ENCODE results near the gene CCDC182.
A peak's percentile ranks its signal among the peaks of the same experiment; 100 is the strongest.

Gene CCDC182

GRCh38 chr17:57749701-57750100 lies 4.6 kb upstream of the CCDC182 start:
- no peak overlapping the region for H3K4me2 ChIP-seq

DNA sequence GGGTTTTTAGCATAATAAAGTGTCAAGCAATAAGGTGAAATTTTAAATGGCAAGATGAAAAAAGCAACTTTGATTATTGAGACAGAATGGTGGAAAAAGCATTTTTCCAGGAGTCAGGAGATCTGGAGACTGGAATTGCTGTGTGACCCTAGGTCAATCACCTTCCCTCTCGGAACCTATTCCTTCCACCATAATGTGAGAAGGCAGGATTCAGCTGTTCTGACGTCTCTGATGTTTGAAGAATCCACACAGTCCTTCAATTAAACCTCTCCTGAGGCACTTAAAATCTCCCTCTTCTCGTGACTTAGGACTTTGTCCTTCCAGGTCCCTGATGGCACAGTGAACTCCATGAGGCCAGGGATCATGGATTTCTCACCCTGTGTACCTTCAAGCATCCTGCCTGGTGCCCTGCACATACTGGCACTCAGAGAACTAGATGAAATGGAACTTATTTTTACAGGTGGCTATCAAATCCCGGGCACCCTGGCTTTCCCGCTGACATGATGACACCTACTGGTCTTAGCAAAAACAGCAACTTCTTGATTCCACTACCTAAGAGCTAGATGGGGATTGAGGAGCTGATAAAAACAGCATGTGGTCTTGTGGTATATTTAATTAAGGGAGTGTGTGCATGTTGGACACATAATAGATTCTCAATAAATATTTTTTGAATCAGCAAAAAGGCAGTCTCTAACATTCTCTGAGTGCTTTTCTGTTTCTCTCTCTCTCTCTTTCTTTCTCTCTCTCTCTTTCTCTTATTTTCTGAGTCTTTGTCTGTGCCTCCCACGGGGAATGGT lies 2.3 kb upstream of the CCDC182 start:
- Histone ChIP-seq H3K4me3 (IDR thresholded peaks at IDR 0.05; ENCODE audit: insufficient read depth, low read depth, low read length) (no peak overlapping the region), H4K20me1 (ENCODE audit: insufficient read depth) (no peaks in the 10 kb centered on the region), H3K36me3 (ENCODE audit: insufficient read depth) (no peaks in the 10 kb centered on the region), H3K9ac (no peak overlapping the region), H3K79me2 (ENCODE audit: insufficient read depth, low read depth) (no peaks in the 10 kb centered on the region), H3K27ac (no peak overlapping the region), H3K4me1 (ENCODE audit: low read depth, poor library complexity, severe bottlenecking) (no peaks in the 10 kb centered on the region), H3K27me3 (ENCODE audit: insufficient read depth, low read depth) (no peaks in the 10 kb centered on the region), H3K4me2 (no peak overlapping the region), H2AFZ (ENCODE audit: low read depth) (no peak overlapping the region)
- TF ChIP-seq, protein P1, sequence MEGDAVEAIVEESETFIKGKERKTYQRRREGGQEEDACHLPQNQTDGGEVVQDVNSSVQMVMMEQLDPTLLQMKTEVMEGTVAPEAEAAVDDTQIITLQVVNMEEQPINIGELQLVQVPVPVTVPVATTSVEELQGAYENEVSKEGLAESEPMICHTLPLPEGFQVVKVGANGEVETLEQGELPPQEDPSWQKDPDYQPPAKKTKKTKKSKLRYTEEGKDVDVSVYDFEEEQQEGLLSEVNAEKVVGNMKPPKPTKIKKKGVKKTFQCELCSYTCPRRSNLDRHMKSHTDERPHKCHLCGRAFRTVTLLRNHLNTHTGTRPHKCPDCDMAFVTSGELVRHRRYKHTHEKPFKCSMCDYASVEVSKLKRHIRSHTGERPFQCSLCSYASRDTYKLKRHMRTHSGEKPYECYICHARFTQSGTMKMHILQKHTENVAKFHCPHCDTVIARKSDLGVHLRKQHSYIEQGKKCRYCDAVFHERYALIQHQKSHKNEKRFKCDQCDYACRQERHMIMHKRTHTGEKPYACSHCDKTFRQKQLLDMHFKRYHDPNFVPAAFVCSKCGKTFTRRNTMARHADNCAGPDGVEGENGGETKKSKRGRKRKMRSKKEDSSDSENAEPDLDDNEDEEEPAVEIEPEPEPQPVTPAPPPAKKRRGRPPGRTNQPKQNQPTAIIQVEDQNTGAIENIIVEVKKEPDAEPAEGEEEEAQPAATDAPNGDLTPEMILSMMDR (conservative IDR thresholded peaks at IDR 0.05; ENCODE audit: low read depth, low read length), result peak; percentile 95

More at GRCh38 chr17:57749701-57750100, 4.6 kb upstream of the CCDC182 start:
- Histone ChIP-seq H3K36me3 (ENCODE audit: insufficient read depth) (no peaks in the 10 kb centered on the region), H4K20me1 (ENCODE audit: insufficient read depth) (no peaks in the 10 kb centered on the region), H3K9ac (no peak overlapping the region), H3K27me3 (ENCODE audit: insufficient read depth, low read depth) (no peaks in the 10 kb centered on the region), H3K79me2 (ENCODE audit: insufficient read depth, low read depth) (no peaks in the 10 kb centered on the region), H3K4me1 (ENCODE audit: low read depth, poor library complexity, severe bottlenecking) (no peaks in the 10 kb centered on the region), H3K27ac (no peak overlapping the region), H3K4me3 (IDR thresholded peaks at IDR 0.05; ENCODE audit: insufficient read depth, low read depth, low read length) (no peak overlapping the region), H2AFZ (ENCODE audit: low read depth) (no peak overlapping the region)
- TF ChIP-seq, protein P1 (conservative IDR thresholded peaks at IDR 0.05; ENCODE audit: low read depth, low read length), result no peak

GRCh38 chr17:57746221-57746620 lies 1.1 kb upstream of the CCDC182 start:
- H3K9ac ChIP-seq, result no peak overlapping the region
- H3K36me3 ChIP-seq (ENCODE audit: insufficient read depth), result no peaks in the 10 kb centered on the region
- H3K79me2 ChIP-seq (ENCODE audit: insufficient read depth, low read depth), result no peaks in the 10 kb centered on the region
- TF ChIP-seq, protein P1 (conservative IDR thresholded peaks at IDR 0.05; ENCODE audit: low read depth, low read length), result no peak
- no peak overlapping the region for H2AFZ ChIP-seq (ENCODE audit: low read depth)
- H3K27ac ChIP-seq, result no peak overlapping the region
- no peaks in the 10 kb centered on the region for H3K4me1 ChIP-seq (ENCODE audit: low read depth, poor library complexity, severe bottlenecking)
- H4K20me1 ChIP-seq (ENCODE audit: insufficient read depth), result no peaks in the 10 kb centered on the region
- H3K4me2 ChIP-seq, result no peak overlapping the region
- no peaks in the 10 kb centered on the region for H3K27me3 ChIP-seq (ENCODE audit: insufficient read depth, low read depth)
- H3K4me3 ChIP-seq (IDR thresholded peaks at IDR 0.05; ENCODE audit: insufficient read depth, low read depth, low read length), result no peak overlapping the region

DNA sequence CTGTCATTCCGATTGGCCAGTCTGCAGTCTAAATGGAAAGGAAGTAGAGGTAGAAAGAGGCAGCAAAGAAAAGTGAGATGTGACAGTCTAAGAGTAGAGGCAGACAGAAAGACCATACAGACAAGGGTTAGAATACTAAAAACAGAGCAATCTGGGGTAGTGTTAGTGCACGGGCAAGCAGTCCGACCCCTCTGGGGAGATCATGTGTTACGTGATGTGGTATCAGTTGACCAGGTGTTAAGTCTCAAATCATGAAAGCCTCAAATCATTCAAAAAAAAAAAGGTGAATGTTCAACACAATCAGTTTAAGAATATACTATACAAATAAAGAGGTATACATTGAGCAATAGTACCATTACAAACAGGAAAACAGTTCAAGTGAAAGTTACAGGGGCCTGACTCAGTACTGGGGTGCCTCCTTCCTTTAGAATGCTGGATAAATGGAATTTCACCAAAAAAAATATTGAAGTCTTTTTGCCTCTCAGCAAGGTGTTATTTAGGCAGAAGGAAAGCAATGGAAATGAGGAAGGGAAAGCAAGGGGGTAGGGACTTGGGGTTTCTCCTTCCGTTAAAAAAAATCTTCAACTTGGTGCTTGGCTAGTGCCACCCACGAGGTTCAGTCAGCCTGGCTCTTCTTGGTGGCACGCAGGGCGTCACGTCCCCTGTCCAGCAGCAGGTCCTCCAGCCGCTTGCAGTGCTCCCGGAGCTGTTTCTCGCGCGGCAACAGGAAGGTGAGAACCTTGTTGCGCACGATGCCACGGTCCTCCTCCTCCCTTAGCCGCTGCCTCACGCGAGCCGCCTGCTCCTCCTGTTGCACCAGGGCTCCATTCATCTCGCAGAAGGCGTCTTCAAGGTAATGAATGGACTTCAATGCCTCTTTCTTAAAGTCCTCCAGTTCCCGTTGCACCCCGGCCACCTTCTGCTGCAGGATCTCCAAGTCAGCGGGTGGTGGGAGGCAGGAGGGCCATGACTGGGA lies 616 bp downstream of the CCDC182 start:
- Histone ChIP-seq H2AFZ (ENCODE audit: low read depth) (no peak overlapping the region), H3K27me3 (ENCODE audit: insufficient read depth, low read depth) (no peaks in the 10 kb centered on the region), H4K20me1 (ENCODE audit: insufficient read depth) (no peaks in the 10 kb centered on the region), H3K27ac (no peak overlapping the region), H3K79me2 (ENCODE audit: insufficient read depth, low read depth) (no peaks in the 10 kb centered on the region), H3K4me1 (ENCODE audit: low read depth, poor library complexity, severe bottlenecking) (peaks cover 10% of the 10 kb centered on the region), H3K36me3 (ENCODE audit: insufficient read depth) (no peaks in the 10 kb centered on the region), H3K4me3 (IDR thresholded peaks at IDR 0.05; ENCODE audit: insufficient read depth, low read depth, low read length) (no peak overlapping the region), H3K9ac (no peak overlapping the region), H3K4me2 (no peak overlapping the region)
- TF ChIP-seq, protein P1 (conservative IDR thresholded peaks at IDR 0.05; ENCODE audit: low read depth, low read length), result no peak

All from KMS-11 (cell line).